ENCODE measurements around the gene IFNL1.

IFNL1 gene

DNA sequence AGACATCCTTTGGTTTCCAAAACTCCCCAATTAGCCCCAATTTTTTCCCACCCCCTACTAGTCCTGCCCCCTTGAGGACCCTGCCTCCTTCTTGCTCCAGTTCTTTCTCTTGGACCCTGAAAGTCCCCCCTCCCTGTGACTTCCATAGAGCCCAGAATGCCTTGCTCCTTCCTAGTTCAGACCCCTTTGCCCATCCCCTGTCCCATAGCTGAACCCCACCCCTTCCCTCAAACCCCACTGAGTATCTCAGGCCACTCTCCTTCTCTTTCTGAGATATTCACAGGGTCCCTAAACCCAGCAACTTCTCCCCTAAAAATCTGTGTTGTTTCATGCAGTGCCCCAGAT lies 25.6 kb downstream of the IFNL1 start:
- no peak overlapping the region for H3K27ac ChIP-seq
- TF ChIP-seq ZFX (IDR thresholded peaks at IDR 0.05) (no peak), CTCF (conservative IDR thresholded peaks at IDR 0.05) (no peak)

DNA sequence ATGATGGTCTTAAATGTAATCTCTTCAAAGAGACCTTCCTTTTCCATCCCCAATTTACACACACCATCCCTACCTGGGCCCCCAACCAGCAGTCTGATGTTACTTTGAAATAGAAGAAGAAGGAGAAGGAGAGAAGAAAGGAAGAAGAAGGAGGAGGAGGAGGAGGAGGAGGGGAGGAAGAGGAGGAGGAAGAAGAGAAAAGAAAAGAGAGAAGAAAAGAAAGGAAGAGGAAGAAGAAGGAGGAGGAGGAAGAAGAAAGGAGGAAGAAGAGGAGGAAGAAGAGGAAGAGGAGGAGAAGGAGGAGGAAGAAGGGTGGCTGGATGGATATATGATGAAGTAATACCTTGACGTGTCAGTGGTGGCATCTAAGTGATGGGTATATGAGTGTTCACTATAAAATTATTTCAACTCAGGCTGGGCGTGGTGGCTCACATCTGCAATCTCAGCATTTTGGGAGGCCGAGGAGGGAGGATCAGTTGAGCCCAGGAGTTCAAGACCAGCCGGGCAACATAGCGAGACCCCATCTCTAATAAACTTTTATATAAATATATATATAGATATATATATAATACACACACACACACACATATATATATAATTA lies 28.1 kb downstream of the IFNL1 start:
- H3K27ac ChIP-seq, result no peak overlapping the region
- TF ChIP-seq ZFX (IDR thresholded peaks at IDR 0.05) (no peak), CTCF (conservative IDR thresholded peaks at IDR 0.05) (no peak)

DNA sequence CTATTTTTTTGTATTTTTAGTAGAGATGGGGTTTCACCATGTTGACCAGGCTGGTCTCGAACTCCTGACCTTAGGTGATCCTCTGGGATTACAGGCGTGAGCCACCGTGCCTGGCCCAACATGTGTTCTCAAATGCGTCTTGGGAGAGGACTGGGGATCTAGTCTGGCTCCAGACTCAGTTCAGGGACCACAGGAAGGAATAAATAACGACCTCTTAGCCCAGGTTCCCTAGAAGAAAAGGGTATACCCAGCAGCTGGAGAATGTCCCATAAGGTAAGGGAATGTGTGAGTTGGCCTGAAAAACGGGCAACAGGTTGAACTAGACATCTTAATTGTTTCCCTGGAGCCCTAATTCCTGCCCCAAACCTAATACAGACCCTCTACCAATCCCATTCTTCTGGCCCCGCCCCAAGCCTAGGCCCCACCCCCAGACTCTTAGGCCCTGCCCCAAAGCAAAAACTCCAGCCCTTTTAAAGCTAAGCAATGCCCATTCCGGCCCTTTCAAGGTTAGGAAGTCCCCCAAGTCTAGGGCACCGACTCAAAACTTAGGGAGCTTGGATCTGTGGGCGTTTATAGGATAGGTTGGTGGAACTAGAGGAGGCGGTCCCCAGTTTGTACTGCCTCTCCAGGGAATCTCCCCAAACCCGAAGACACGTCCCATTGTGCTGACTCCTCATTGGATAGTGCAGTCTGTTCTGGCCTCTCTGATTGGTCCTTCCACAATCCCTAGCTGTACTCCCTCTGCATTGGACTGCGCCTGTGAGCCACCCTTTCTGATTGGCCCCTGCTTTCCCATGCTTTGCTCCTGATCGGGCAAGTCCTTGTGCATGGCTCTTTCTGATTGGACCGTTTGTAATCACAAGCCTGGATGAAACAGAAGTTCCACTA lies 29.8 kb downstream of the IFNL1 start:
- TF ChIP-seq ZFX (IDR thresholded peaks at IDR 0.05) (no peak), CTCF (conservative IDR thresholded peaks at IDR 0.05) (no peak)
- no peak overlapping the region for H3K27ac ChIP-seq

DNA sequence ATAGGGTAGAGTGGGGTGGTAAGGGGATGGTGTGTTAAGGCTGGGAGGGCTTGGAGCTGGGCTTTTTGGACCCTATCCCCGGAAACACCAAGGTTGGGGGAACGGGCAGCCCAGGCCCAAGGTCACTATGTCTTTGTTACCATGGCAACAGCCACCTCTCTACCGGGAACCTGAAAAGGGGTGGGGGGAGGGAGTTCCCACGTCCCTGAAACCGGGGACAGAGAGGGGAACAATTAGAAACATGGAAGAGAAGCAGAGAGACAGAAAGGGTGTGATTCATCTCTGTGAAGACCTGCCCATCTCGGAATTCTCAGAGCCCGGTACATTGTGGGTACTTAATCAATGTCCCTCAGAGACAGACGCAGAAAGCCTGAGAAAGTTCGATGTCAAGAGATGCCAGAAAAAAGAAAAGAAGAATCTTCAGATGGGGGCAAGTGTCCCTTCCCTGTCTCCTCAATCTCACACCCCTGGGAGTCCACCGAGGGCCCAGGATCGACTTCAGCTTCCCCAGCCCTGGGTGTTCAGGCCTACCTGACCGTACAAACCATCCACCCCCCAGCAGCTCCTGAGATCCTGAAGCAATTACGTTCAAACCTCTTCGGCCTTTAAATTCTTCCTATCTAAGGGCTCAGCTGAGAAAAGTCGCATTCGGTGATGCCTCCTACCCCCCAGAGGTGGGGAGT lies 31.3 kb downstream of the IFNL1 start:
- no peak overlapping the region for H3K27ac ChIP-seq
- TF ChIP-seq CTCF (conservative IDR thresholded peaks at IDR 0.05) (no peak), ZFX (IDR thresholded peaks at IDR 0.05) (no peak)

DNA sequence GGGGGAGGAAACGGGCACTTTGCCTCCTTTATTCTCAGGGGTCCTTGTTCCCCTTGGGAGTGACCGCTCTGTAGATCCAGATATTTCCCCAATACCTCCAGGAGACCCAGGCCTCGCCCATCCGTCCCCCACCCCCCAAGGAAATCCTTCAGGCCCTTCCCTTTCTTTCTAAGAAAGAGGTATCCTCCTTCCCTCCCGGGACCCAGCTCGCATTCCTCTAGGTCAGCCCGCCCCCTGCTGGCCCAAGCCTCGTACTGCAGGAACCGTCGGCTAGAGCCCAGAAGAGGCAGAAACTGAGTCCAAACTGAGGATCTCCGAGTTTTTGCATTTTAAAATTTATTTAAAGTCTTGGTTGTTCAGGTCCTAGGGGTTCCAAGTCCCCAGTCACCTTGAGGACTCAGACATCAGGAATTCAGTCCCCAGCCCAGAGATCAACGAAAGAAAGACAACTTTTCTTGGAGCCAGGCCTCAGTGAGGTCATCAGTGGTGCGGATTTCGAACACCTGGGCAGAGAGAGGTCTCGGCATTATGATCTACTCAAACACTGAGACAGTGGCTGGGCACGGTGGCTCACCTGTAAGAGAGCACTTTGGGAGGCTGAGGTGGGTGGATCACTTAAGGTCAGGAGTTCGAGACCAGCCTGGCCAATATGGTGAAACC lies 32.0 kb downstream of the IFNL1 start:
- TF ChIP-seq CTCF (conservative IDR thresholded peaks at IDR 0.05), result peak; percentile 96
- TF ChIP-seq ZFX (IDR thresholded peaks at IDR 0.05), result no peak
- H3K27ac ChIP-seq, result no peak overlapping the region

DNA sequence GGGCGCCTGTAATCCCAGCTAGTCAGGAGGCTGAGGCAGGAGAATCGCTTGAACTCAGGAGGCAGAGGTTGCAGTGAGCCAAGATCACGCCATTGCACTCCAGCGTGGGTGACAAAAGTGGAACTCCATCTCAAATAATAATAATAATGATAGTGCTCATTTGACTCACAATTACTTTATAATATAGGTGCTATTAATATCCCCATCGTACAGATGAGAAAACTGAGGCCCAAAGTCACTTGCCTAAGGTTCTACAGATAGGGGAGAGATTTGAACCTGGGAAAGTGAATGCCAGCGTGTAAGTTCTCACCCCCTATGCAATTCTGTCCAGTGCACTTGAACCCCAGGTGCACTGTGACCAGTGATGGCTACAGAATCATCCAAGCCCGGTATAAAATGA lies 33.7 kb downstream of the IFNL1 start:
- no peak for TF ChIP-seq CTCF (conservative IDR thresholded peaks at IDR 0.05)
- TF ChIP-seq ZFX (IDR thresholded peaks at IDR 0.05), result no peak
- H3K27ac ChIP-seq, result no peak overlapping the region
